ENCODE measurements around the gene RAP1GAP.

DNA sequence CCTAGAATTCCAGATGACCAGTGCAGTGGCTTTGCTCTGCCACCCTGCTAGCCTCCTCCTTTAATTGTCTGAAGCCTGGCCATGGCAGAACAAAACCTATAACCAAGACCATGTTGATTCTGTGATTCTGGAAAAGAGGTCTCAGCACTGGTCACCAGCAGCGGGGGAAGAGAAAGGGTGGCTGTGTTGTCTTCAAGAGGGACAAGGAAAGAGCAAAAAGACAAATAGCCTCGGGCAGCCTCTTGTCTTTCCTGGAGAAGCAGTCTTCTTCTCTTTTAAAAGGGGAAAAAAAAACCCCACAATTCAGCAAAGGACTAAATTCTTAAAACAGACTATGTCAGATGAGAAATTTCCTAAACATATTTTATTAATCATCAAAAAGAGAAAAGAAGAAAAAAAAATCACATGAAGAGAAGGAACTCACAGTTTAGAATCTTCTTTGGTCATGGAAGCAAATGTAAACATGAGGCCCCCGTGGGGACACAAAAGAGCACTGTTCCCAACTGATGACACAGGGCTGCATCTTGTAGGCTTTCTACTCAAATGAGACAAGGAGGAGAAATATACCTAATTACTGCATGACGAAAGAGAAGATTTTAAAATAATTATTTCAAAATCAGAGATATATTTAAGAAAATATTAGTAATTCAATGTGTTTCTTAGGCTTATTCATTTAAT lies 36.3 kb upstream of the RAP1GAP start:
- TF ChIP-seq, protein P1, sequence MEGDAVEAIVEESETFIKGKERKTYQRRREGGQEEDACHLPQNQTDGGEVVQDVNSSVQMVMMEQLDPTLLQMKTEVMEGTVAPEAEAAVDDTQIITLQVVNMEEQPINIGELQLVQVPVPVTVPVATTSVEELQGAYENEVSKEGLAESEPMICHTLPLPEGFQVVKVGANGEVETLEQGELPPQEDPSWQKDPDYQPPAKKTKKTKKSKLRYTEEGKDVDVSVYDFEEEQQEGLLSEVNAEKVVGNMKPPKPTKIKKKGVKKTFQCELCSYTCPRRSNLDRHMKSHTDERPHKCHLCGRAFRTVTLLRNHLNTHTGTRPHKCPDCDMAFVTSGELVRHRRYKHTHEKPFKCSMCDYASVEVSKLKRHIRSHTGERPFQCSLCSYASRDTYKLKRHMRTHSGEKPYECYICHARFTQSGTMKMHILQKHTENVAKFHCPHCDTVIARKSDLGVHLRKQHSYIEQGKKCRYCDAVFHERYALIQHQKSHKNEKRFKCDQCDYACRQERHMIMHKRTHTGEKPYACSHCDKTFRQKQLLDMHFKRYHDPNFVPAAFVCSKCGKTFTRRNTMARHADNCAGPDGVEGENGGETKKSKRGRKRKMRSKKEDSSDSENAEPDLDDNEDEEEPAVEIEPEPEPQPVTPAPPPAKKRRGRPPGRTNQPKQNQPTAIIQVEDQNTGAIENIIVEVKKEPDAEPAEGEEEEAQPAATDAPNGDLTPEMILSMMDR (IDR thresholded peaks at IDR 0.05; ENCODE audit: low read depth, low read length, missing input control) = no peak
- TF ChIP-seq, protein P2, sequence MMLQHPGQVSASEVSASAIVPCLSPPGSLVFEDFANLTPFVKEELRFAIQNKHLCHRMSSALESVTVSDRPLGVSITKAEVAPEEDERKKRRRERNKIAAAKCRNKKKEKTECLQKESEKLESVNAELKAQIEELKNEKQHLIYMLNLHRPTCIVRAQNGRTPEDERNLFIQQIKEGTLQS (IDR thresholded peaks at IDR 0.05) = no peak
- no peak for TF ChIP-seq RAD21 (IDR thresholded peaks at IDR 0.05)
- TF ChIP-seq GABPA (IDR thresholded peaks at IDR 0.05 in 1 of 2, conservative IDR thresholded peaks at IDR 0.05 in 1 of 2) = no peak
- TF ChIP-seq REST (IDR thresholded peaks at IDR 0.05) = no peak
- no peak for TF ChIP-seq YY1 (IDR thresholded peaks at IDR 0.05)
- TF ChIP-seq RXRA (IDR thresholded peaks at IDR 0.05) = no peak
- no peak for TF ChIP-seq JUND (IDR thresholded peaks at IDR 0.05)
- no peak for TF ChIP-seq EGR1 (IDR thresholded peaks at IDR 0.05; ENCODE audit: low read depth in 2 of 2)
- no peak for TF ChIP-seq TAF1 (conservative IDR thresholded peaks at IDR 0.05)

Data from liver (tissue), 3 donors.